Measurements from ENCODE around the gene RHD. TPM values are rescaled to one million over a fixed set of nuclear protein-coding genes. Genes with fewer than 3 reads are reported as not detected.
A peak's percentile ranks its signal among the peaks of the same experiment; 100 is the strongest.
"Not testable (repeated sequence)": the region's sequence is repeated elsewhere in the genome, so short reads cannot be mapped to it uniquely, and the experiment has no call there.

The RHD gene
- total and polyA plus RNA-seq, 12 donors = 0.05 to 0.94 (median 0.23) TPM; not detected in 7

- H3K27me3 ChIP-seq; H3K4me3 ChIP-seq; H3K36me3 ChIP-seq (replicated peaks in 1 of 2); H3K4me1 ChIP-seq (replicated peaks in 1 of 2); H3K9me3 ChIP-seq (replicated peaks in 1 of 3); intact Hi-C loops (cut with DNase I): not testable (repeated sequence)
- DNase-seq = peak; percentile 51 to 86 (median 67)
- peak overlapping the region; percentile 44 to 82 (median 69) for H3K27ac ChIP-seq
- 53 to 66% (median 59%) methylated on average over 7 to 9 of the region's 9 CpGs for WGBS, 4 donors
- TF ChIP-seq POLR2A (IDR thresholded peaks at IDR 0.05) = peak in 1 of 2 donors; percentile 19
Observed at GRCh38 chr1:25320314-25320938, 48.1 kb downstream of the RHD start.

GRCh38 chr1:25322127-25322526, 49.8 kb downstream of the RHD start:
- WGBS, 4 donors = 89 to 92% (median 92%) methylated on average over 6 to 8 of the region's 9 CpGs
- H3K27ac ChIP-seq; DNase-seq; H3K36me3 ChIP-seq (replicated peaks in 1 of 2); H3K27me3 ChIP-seq; H3K4me3 ChIP-seq; H3K9me3 ChIP-seq (replicated peaks in 1 of 3); intact Hi-C loops (cut with DNase I); H3K4me1 ChIP-seq (replicated peaks in 1 of 2): not testable (repeated sequence)

GRCh38 chr1:25324407-25324806, 52.1 kb downstream of the RHD start:
- DNase-seq; intact Hi-C loops (cut with DNase I): not testable (repeated sequence)
- WGBS, 4 donors = 100% methylated on average over 3 of the region's 3 CpGs; no CpG with 5 or more reads in 1 of the 4 donors

GRCh38 chr1:25327864-25328790, 55.8 kb downstream of the RHD start:
- DNase-seq; H3K4me1 ChIP-seq (replicated peaks in 1 of 2); H3K27me3 ChIP-seq; intact Hi-C loops (cut with DNase I); H3K27ac ChIP-seq; H3K9me3 ChIP-seq (replicated peaks in 1 of 3); H3K4me3 ChIP-seq; H3K36me3 ChIP-seq (replicated peaks in 1 of 2): not testable (repeated sequence)
- WGBS, 4 donors = no CpG with 5 or more reads among the region's 17 CpGs

More at GRCh38 chr1:25324407-25324806, 52.1 kb downstream of the RHD start:
- H3K36me3 ChIP-seq (replicated peaks in 1 of 2); H3K4me3 ChIP-seq; H3K9me3 ChIP-seq (replicated peaks in 1 of 3); H3K4me1 ChIP-seq (replicated peaks in 1 of 2); H3K27ac ChIP-seq; H3K27me3 ChIP-seq: not testable (repeated sequence)

- 44 to 71% (median 56%) methylated on average over 4 of the region's 4 CpGs for WGBS, 4 donors
- H3K4me1 ChIP-seq (replicated peaks in 1 of 2); H3K36me3 ChIP-seq (replicated peaks in 1 of 2); H3K4me3 ChIP-seq; H3K27ac ChIP-seq; DNase-seq; intact Hi-C loops (cut with DNase I); H3K27me3 ChIP-seq; H3K9me3 ChIP-seq (replicated peaks in 1 of 3): not testable (repeated sequence)
Observed at GRCh38 chr1:25328791-25329185, 56.5 kb downstream of the RHD start.

- 80 to 100% (median 90%) methylated on average over 3 to 5 of the region's 5 CpGs for WGBS, 4 donors
- H3K27me3 ChIP-seq; DNase-seq; intact Hi-C loops (cut with DNase I); H3K4me1 ChIP-seq (replicated peaks in 1 of 2); H3K4me3 ChIP-seq; H3K36me3 ChIP-seq (replicated peaks in 1 of 2); H3K9me3 ChIP-seq (replicated peaks in 1 of 3); H3K27ac ChIP-seq: not testable (repeated sequence)
Observed at GRCh38 chr1:25329336-25329735, 57.0 kb downstream of the RHD start.

GRCh38 chr1:25329950-25330349, 57.6 kb downstream of the RHD start:
- H3K9me3 ChIP-seq (replicated peaks in 1 of 3); H3K27ac ChIP-seq; H3K4me3 ChIP-seq; intact Hi-C loops (cut with DNase I); DNase-seq; H3K27me3 ChIP-seq; H3K36me3 ChIP-seq (replicated peaks in 1 of 2); H3K4me1 ChIP-seq (replicated peaks in 1 of 2): not testable (repeated sequence)
- WGBS, 4 donors = 30 to 57% (median 47%) methylated on average over 1 to 5 of the region's 5 CpGs

- intact Hi-C loops (cut with DNase I) = not testable (repeated sequence)
- whole genome bisulfite sequencing, 4 donors = 0 to 2% (median 0%) methylated on average over 4 to 26 of the region's 29 CpGs
- DNase-seq = peak in 4 of 7 donors; percentile 46 to 63 (median 52)
Observed at GRCh38 chr1:25336922-25337354, 64.6 kb downstream of the RHD start.

GRCh38 chr1:25337483-25338187, 65.3 kb downstream of the RHD start:
- WGBS, 4 donors = 0% methylated on average over 8 to 23 of the region's 39 CpGs; no CpG with 5 or more reads in 1 of the 4 donors
- H3K4me3 ChIP-seq = peak overlapping the region; percentile 29 to 80 (median 76)
- intact Hi-C loops (cut with DNase I); H3K27me3 ChIP-seq; H3K36me3 ChIP-seq (replicated peaks in 1 of 2); H3K9me3 ChIP-seq (replicated peaks in 1 of 3); DNase-seq: not testable (repeated sequence)
- H3K27ac ChIP-seq = peak overlapping the region; percentile 53 to 96 (median 94)
- H3K4me1 ChIP-seq (replicated peaks in 1 of 2) = peaks cover 16 to 36% of the 10 kb centered on the region in 2 donors

More at GRCh38 chr1:25336922-25337354, 64.6 kb downstream of the RHD start:
- Histone ChIP-seq H3K4me1 (replicated peaks in 1 of 2) (peaks cover 13 to 29% of the 10 kb centered on the region in 2 donors), H3K27ac (peak overlapping the region in 2 of 5 donors; percentile 17 to 56), H3K4me3 (peak overlapping the region in 3 of 4 donors; percentile 21 to 66 (median 49))
- not testable (repeated sequence) for H3K36me3 ChIP-seq (replicated peaks in 1 of 2); H3K9me3 ChIP-seq (replicated peaks in 1 of 3); H3K27me3 ChIP-seq

Measured in adrenal gland (tissue), 12 donors.